Measurements from ENCODE around the gene AMZ2.
"Not testable (repeated sequence)": the region's sequence is repeated elsewhere in the genome, so short reads cannot be mapped to it uniquely, and the experiment has no call there.

AMZ2 gene

GRCh38 chr17:68225055-68225454 lies 22.8 kb upstream of the AMZ2 start:
- H3K9me3 ChIP-seq (ENCODE audit: control insufficient read depth, low read depth, low read length); H3K27me3 ChIP-seq (ENCODE audit: control insufficient read depth, insufficient read depth, low read length); H3K27ac ChIP-seq (ENCODE audit: low read length); H3K4me3 ChIP-seq (ENCODE audit: low read length); H3K9ac ChIP-seq (ENCODE audit: low read length); H3K36me3 ChIP-seq (ENCODE audit: control insufficient read depth, low read depth, low read length); H3K4me1 ChIP-seq (ENCODE audit: control insufficient read depth, low read depth, low read length): not testable (repeated sequence)

- H3K9me3 ChIP-seq (ENCODE audit: control insufficient read depth, low read depth, low read length); H3K9ac ChIP-seq (ENCODE audit: low read length): not testable (repeated sequence)
Measured at GRCh38 chr17:68228039-68228680, 19.7 kb upstream of the AMZ2 start.

GRCh38 chr17:68228817-68229570 lies 18.8 kb upstream of the AMZ2 start:
- no peaks in the 10 kb centered on the region for H3K36me3 ChIP-seq (ENCODE audit: control insufficient read depth, low read depth, low read length)
- no peak overlapping the region for H3K27ac ChIP-seq (ENCODE audit: low read length)
- no peak overlapping the region for H3K9ac ChIP-seq (ENCODE audit: low read length)

More at GRCh38 chr17:68228039-68228680, 19.7 kb upstream of the AMZ2 start:
- not testable (repeated sequence) for H3K27ac ChIP-seq (ENCODE audit: low read length); H3K36me3 ChIP-seq (ENCODE audit: control insufficient read depth, low read depth, low read length); H3K4me1 ChIP-seq (ENCODE audit: control insufficient read depth, low read depth, low read length); H3K27me3 ChIP-seq (ENCODE audit: control insufficient read depth, insufficient read depth, low read length); H3K4me3 ChIP-seq (ENCODE audit: low read length)

GRCh38 chr17:68229619-68230018 lies 18.2 kb upstream of the AMZ2 start:
- Histone ChIP-seq H3K9ac (ENCODE audit: low read length) (no peak overlapping the region), H3K27me3 (ENCODE audit: control insufficient read depth, insufficient read depth, low read length) (no peaks in the 10 kb centered on the region), H3K9me3 (ENCODE audit: control insufficient read depth, low read depth, low read length) (no peaks in the 10 kb centered on the region), H3K4me3 (ENCODE audit: low read length) (no peak overlapping the region), H3K27ac (ENCODE audit: low read length) (no peak overlapping the region), H3K36me3 (ENCODE audit: control insufficient read depth, low read depth, low read length) (no peaks in the 10 kb centered on the region), H3K4me1 (ENCODE audit: control insufficient read depth, low read depth, low read length) (no peaks in the 10 kb centered on the region)

More at GRCh38 chr17:68228817-68229570, 18.8 kb upstream of the AMZ2 start:
- Histone ChIP-seq H3K4me3 (ENCODE audit: low read length) (no peak overlapping the region), H3K27me3 (ENCODE audit: control insufficient read depth, insufficient read depth, low read length) (no peaks in the 10 kb centered on the region), H3K4me1 (ENCODE audit: control insufficient read depth, low read depth, low read length) (no peaks in the 10 kb centered on the region), H3K9me3 (ENCODE audit: control insufficient read depth, low read depth, low read length) (no peaks in the 10 kb centered on the region)

GRCh38 chr17:68231131-68231530 lies 16.7 kb upstream of the AMZ2 start:
- not testable (repeated sequence) for H3K4me3 ChIP-seq (ENCODE audit: low read length); H3K4me1 ChIP-seq (ENCODE audit: control insufficient read depth, low read depth, low read length); H3K9ac ChIP-seq (ENCODE audit: low read length); H3K36me3 ChIP-seq (ENCODE audit: control insufficient read depth, low read depth, low read length); H3K27me3 ChIP-seq (ENCODE audit: control insufficient read depth, insufficient read depth, low read length); H3K9me3 ChIP-seq (ENCODE audit: control insufficient read depth, low read depth, low read length); H3K27ac ChIP-seq (ENCODE audit: low read length)

GRCh38 chr17:68231541-68231940 lies 16.3 kb upstream of the AMZ2 start:
- no peaks in the 10 kb centered on the region for H3K9me3 ChIP-seq (ENCODE audit: control insufficient read depth, low read depth, low read length)
- H3K9ac ChIP-seq (ENCODE audit: low read length), result no peak overlapping the region
- H3K4me1 ChIP-seq (ENCODE audit: control insufficient read depth, low read depth, low read length), result no peaks in the 10 kb centered on the region
- no peaks in the 10 kb centered on the region for H3K27me3 ChIP-seq (ENCODE audit: control insufficient read depth, insufficient read depth, low read length)
- H3K27ac ChIP-seq (ENCODE audit: low read length), result no peak overlapping the region
- H3K4me3 ChIP-seq (ENCODE audit: low read length), result no peak overlapping the region
- H3K36me3 ChIP-seq (ENCODE audit: control insufficient read depth, low read depth, low read length), result no peaks in the 10 kb centered on the region

- not testable (repeated sequence) for H3K4me3 ChIP-seq (ENCODE audit: low read length); H3K27me3 ChIP-seq (ENCODE audit: control insufficient read depth, insufficient read depth, low read length); H3K4me1 ChIP-seq (ENCODE audit: control insufficient read depth, low read depth, low read length); H3K27ac ChIP-seq (ENCODE audit: low read length); H3K9ac ChIP-seq (ENCODE audit: low read length); H3K36me3 ChIP-seq (ENCODE audit: control insufficient read depth, low read depth, low read length); H3K9me3 ChIP-seq (ENCODE audit: control insufficient read depth, low read depth, low read length)
Measured at GRCh38 chr17:68232741-68233140, 15.1 kb upstream of the AMZ2 start.

- H3K27ac ChIP-seq (ENCODE audit: low read length); H3K9me3 ChIP-seq (ENCODE audit: control insufficient read depth, low read depth, low read length); H3K4me1 ChIP-seq (ENCODE audit: control insufficient read depth, low read depth, low read length); H3K9ac ChIP-seq (ENCODE audit: low read length); H3K4me3 ChIP-seq (ENCODE audit: low read length); H3K36me3 ChIP-seq (ENCODE audit: control insufficient read depth, low read depth, low read length); H3K27me3 ChIP-seq (ENCODE audit: control insufficient read depth, insufficient read depth, low read length): not testable (repeated sequence)
Measured at GRCh38 chr17:68234726-68235335, 13.0 kb upstream of the AMZ2 start.

GRCh38 chr17:68235336-68235791 lies 12.5 kb upstream of the AMZ2 start:
- H3K9me3 ChIP-seq (ENCODE audit: control insufficient read depth, low read depth, low read length); H3K4me1 ChIP-seq (ENCODE audit: control insufficient read depth, low read depth, low read length); H3K27me3 ChIP-seq (ENCODE audit: control insufficient read depth, insufficient read depth, low read length); H3K4me3 ChIP-seq (ENCODE audit: low read length); H3K27ac ChIP-seq (ENCODE audit: low read length); H3K36me3 ChIP-seq (ENCODE audit: control insufficient read depth, low read depth, low read length); H3K9ac ChIP-seq (ENCODE audit: low read length): not testable (repeated sequence)

- not testable (repeated sequence) for H3K9ac ChIP-seq (ENCODE audit: low read length); H3K27me3 ChIP-seq (ENCODE audit: control insufficient read depth, insufficient read depth, low read length); H3K9me3 ChIP-seq (ENCODE audit: control insufficient read depth, low read depth, low read length); H3K4me3 ChIP-seq (ENCODE audit: low read length); H3K36me3 ChIP-seq (ENCODE audit: control insufficient read depth, low read depth, low read length); H3K27ac ChIP-seq (ENCODE audit: low read length); H3K4me1 ChIP-seq (ENCODE audit: control insufficient read depth, low read depth, low read length)
Measured at GRCh38 chr17:68237369-68238163, 10.3 kb upstream of the AMZ2 start.

GRCh38 chr17:68238164-68238870 lies 9.5 kb upstream of the AMZ2 start:
- H3K9ac ChIP-seq (ENCODE audit: low read length), result no peak overlapping the region
- no peak overlapping the region for H3K4me3 ChIP-seq (ENCODE audit: low read length)

More at GRCh38 chr17:68238164-68238870, 9.5 kb upstream of the AMZ2 start:
- Histone ChIP-seq H3K9me3 (ENCODE audit: control insufficient read depth, low read depth, low read length) (no peaks in the 10 kb centered on the region), H3K27me3 (ENCODE audit: control insufficient read depth, insufficient read depth, low read length) (no peaks in the 10 kb centered on the region), H3K36me3 (ENCODE audit: control insufficient read depth, low read depth, low read length) (no peaks in the 10 kb centered on the region), H3K4me1 (ENCODE audit: control insufficient read depth, low read depth, low read length) (no peaks in the 10 kb centered on the region), H3K27ac (ENCODE audit: low read length) (no peak overlapping the region)
